Spleen (tissue), 7 donors: ENCODE results near the gene EPHA4.

Experiments
- POLR2A ChIP-seq, 3 donors: fragments of 450-650 bp; IDR thresholded peaks; one replicate each; pipeline ENCODE4 v1.5.1; 2017; ENCODE audit warnings: antibody characterized with exemption in 3 of 3, mild to moderate bottlenecking in 1 of 3
- TF ChIP-seq, protein P1 (sequence below), 11 experiments: fragments of 200-600 bp in 7 of 11; fragments of 450-650 bp in 4 of 11; sonication (generic) in 4 of 11; IDR thresholded peaks in 8 of 11; conservative IDR thresholded peaks in 3 of 11; 1 replicate in 7 of 11; 2 replicates in 4 of 11; pipeline versions ENCODE4 v1.4.0 to v1.8.0; 2016 to 2021; ENCODE audit warnings: antibody characterized with exemption in 11 of 11, inconsistent platforms in 4 of 11, mild to moderate bottlenecking in 1 of 11
- donor health status: DM: no; HTN: no; CAD: no; lungs with moderate emphysema.
- donor health status: DM: no; HTN: no; CAD: no.
- donor health status: DM: no; HTN: no; CAD: no.

DNA sequence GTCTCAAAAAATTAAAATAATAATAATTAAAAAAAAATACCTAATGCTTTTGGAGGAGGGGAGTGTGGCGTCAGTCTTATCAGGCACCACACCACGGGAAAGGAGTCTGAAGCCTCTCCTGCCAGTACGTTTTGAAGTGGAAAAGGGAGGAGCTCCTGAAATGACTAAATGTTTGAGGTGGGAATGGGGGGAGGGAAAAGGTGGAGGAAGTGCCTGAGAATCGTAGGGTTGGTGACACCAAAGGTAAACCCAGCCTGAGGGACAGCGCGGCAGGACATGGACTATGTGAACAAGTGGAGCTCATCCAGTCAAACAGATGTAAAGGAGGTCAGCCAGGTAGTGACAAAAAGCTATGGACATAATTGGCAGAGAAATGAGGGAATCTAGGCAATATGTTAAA is 42.2 kb upstream of the EPHA4 start:
- TF ChIP-seq, protein P1, sequence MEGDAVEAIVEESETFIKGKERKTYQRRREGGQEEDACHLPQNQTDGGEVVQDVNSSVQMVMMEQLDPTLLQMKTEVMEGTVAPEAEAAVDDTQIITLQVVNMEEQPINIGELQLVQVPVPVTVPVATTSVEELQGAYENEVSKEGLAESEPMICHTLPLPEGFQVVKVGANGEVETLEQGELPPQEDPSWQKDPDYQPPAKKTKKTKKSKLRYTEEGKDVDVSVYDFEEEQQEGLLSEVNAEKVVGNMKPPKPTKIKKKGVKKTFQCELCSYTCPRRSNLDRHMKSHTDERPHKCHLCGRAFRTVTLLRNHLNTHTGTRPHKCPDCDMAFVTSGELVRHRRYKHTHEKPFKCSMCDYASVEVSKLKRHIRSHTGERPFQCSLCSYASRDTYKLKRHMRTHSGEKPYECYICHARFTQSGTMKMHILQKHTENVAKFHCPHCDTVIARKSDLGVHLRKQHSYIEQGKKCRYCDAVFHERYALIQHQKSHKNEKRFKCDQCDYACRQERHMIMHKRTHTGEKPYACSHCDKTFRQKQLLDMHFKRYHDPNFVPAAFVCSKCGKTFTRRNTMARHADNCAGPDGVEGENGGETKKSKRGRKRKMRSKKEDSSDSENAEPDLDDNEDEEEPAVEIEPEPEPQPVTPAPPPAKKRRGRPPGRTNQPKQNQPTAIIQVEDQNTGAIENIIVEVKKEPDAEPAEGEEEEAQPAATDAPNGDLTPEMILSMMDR (IDR thresholded peaks at IDR 0.05 in 8 of 11, conservative IDR thresholded peaks at IDR 0.05 in 3 of 11) = no peak
- TF ChIP-seq POLR2A (IDR thresholded peaks at IDR 0.05) = no peak
